Liver (tissue), 9 donors: ENCODE measurements around the gene RPTN. TPM values are rescaled to one million over a fixed set of nuclear protein-coding genes. Genes with fewer than 3 reads are reported as not detected.
A peak's percentile ranks its signal among the peaks of the same experiment; 100 is the strongest.

Source experiments
- DNase-seq: peaks from one replicate; pipeline ENCODE4 v3.0.0-alpha.2; 2017; ENCODE audit warnings: low spot score
- H3K27ac ChIP-seq, 2 donors: one replicate each; pipeline ENCODE4 v1.7.0; 2013; ENCODE audit warnings: inconsistent platforms in 2 of 2, low read length in 2 of 2, control low read depth in 1 of 2, low read depth in 1 of 2, mild to moderate bottlenecking in 1 of 2
- H3K27me3 ChIP-seq, 4 donors: one replicate each; pipeline versions ENCODE4 v1.6.1 to v1.7.0; 2013; ENCODE audit warnings: low read length in 3 of 4, inconsistent platforms in 1 of 4, mild to moderate bottlenecking in 1 of 4, moderate library complexity in 1 of 4; ENCODE audit not compliant: control insufficient read depth in 4 of 4, insufficient read depth in 4 of 4
- H3K36me3 ChIP-seq, 4 donors: one replicate each; pipeline versions ENCODE4 v1.6.1 to v1.7.0; 2013; ENCODE audit warnings: low read length in 3 of 4, mild to moderate bottlenecking in 3 of 4, low read depth in 1 of 4, moderate library complexity in 1 of 4; ENCODE audit not compliant: control insufficient read depth in 4 of 4, insufficient read depth in 3 of 4
- H3K4me1 ChIP-seq, 4 donors: one replicate each; pipeline versions ENCODE4 v1.6.1 to v1.7.0; 2013; ENCODE audit warnings: low read length in 3 of 4, mild to moderate bottlenecking in 3 of 4, moderate library complexity in 1 of 4; ENCODE audit not compliant: control insufficient read depth in 4 of 4, insufficient read depth in 4 of 4
- H3K4me3 ChIP-seq, 3 donors: one replicate each; pipeline versions ENCODE4 v1.6.1 to v1.7.0; 2013; ENCODE audit warnings: low read length in 3 of 3, control low read depth in 1 of 3, low read depth in 1 of 3, mild to moderate bottlenecking in 1 of 3
- H3K9ac ChIP-seq, 2 donors: one replicate each; pipeline ENCODE4 v1.7.0; 2013; ENCODE audit warnings: low read length in 2 of 2, mild to moderate bottlenecking in 2 of 2, moderate library complexity in 2 of 2, control low read depth in 1 of 2, low read depth in 1 of 2
- H3K9me3 ChIP-seq, 4 donors: one replicate each; pipeline versions ENCODE4 v1.6.1 to v1.7.0; 2013; ENCODE audit warnings: low read length in 3 of 4; ENCODE audit not compliant: control insufficient read depth in 4 of 4
- ATF3 ChIP-seq: IDR thresholded peaks from 2 replicates; pipeline ENCODE4 v1.6.1; 2016; ENCODE audit warnings: antibody characterized with exemption
- CTCF ChIP-seq: fragments of 150-350 bp; IDR thresholded peaks from 2 replicates; pipeline ENCODE4 v1.5.1; 2017; ENCODE audit warnings: improper control_type of control experiment, low read depth, low read length; ENCODE audit not compliant: missing input control
- EGR1 ChIP-seq, 2 donors: IDR thresholded peaks; 2 replicates each; pipeline ENCODE4 v1.6.1; 2016 to 2018; ENCODE audit warnings: antibody characterized with exemption in 2 of 2, low read depth in 2 of 2
- FOXA1 ChIP-seq: IDR thresholded peaks from 2 replicates; pipeline ENCODE4 v1.6.1; 2016; ENCODE audit warnings: antibody characterized with exemption
- FOXA2 ChIP-seq: IDR thresholded peaks from 2 replicates; pipeline ENCODE4 v1.6.1; 2016; ENCODE audit warnings: antibody characterized with exemption
- GABPA ChIP-seq, 2 donors: IDR thresholded peaks in 1 of 2; conservative IDR thresholded peaks in 1 of 2; 2 replicates each; pipeline ENCODE4 v1.6.1; 2016; ENCODE audit warnings: antibody characterized with exemption in 2 of 2, mild to moderate bottlenecking in 1 of 2, moderate library complexity in 1 of 2
- HNF4A ChIP-seq, 2 donors: conservative IDR thresholded peaks; 2 replicates each; pipeline ENCODE4 v1.6.1; 2016; ENCODE audit warnings: antibody characterized with exemption in 2 of 2, mild to moderate bottlenecking in 2 of 2
- HNF4G ChIP-seq: IDR thresholded peaks from 2 replicates; pipeline ENCODE4 v1.6.1; 2016; ENCODE audit warnings: antibody characterized with exemption
- JUND ChIP-seq, 2 donors: IDR thresholded peaks; 2 replicates each; pipeline ENCODE4 v1.6.1; 2016; ENCODE audit warnings: antibody characterized with exemption in 2 of 2
- MAX ChIP-seq: IDR thresholded peaks from 2 replicates; pipeline ENCODE4 v1.6.1; 2016; ENCODE audit warnings: antibody characterized with exemption
- NR2F2 ChIP-seq: IDR thresholded peaks from 2 replicates; pipeline ENCODE4 v1.6.1; 2016; ENCODE audit warnings: antibody characterized with exemption
- REST ChIP-seq: IDR thresholded peaks from 2 replicates; pipeline ENCODE4 v1.6.1; 2016; ENCODE audit warnings: antibody characterized with exemption, mild to moderate bottlenecking
- RXRA ChIP-seq, 2 donors: IDR thresholded peaks; 2 replicates each; pipeline ENCODE4 v1.6.1; 2017 to 2018; ENCODE audit warnings: antibody characterized with exemption in 2 of 2, mild to moderate bottlenecking in 1 of 2
- SP1 ChIP-seq: IDR thresholded peaks from 2 replicates; pipeline ENCODE4 v1.6.1; 2018; ENCODE audit warnings: antibody characterized with exemption, mild to moderate bottlenecking
- TAF1 ChIP-seq: conservative IDR thresholded peaks from 2 replicates; pipeline ENCODE4 v1.6.1; 2016; ENCODE audit warnings: antibody characterized with exemption, mild to moderate bottlenecking
- YY1 ChIP-seq: IDR thresholded peaks from 2 replicates; pipeline ENCODE4 v1.6.1; 2016; ENCODE audit warnings: antibody characterized with exemption, mild to moderate bottlenecking
- ZBTB33 ChIP-seq: IDR thresholded peaks from 2 replicates; pipeline ENCODE4 v1.6.1; 2016; ENCODE audit warnings: antibody characterized with exemption
- WGBS: extraction: QIAGEN DNeasy Blood & Tissue Kit; methylation state at CpG from one replicate; pipeline ENCODE4 v1.1.7; 2013; 5-methylcytosine and 5-hydroxymethylcytosine counted together
- polyA plus RNA-seq, 2 donors: library from polyadenylated mRNA; stranded (reverse) in 1 of 2; unstranded in 1 of 2; fragments of 200-250 nt in 1 of 2; fragments of >200 nt in 1 of 2; fragmentation: Nextera tagmentation in 1 of 2; extraction: Ambion mirVana in 1 of 2; gene quantifications; one replicate each; pipeline versions ENCODE4 v1.2.1 to v1.2.3, GENCODE V29; 2013 to 2015
- total RNA-seq, 2 donors: library from RNA; depleted of rRNA; stranded (reverse); fragments of >200 nt; gene quantifications; one replicate each; pipeline ENCODE4 v1.2.3, GENCODE V29; 2014
- donor health status: healthy.
- donor health status: healthy.
- donor health status: healthy.
- donor health status: healthy.
- donor health status: healthy.

The RPTN gene
- total and polyA plus RNA-seq, 4 donors: not detected

- TF ChIP-seq SP1 (no peak), FOXA2 (no peak), RXRA (IDR thresholded peaks at IDR 0.05) (no peak), CTCF (no peak), EGR1 (IDR thresholded peaks at IDR 0.05; ENCODE audit: low read depth in 2 of 2) (no peak), YY1 (no peak), GABPA (IDR thresholded peaks at IDR 0.05 in 1 of 2, conservative IDR thresholded peaks at IDR 0.05 in 1 of 2) (no peak), FOXA1 (no peak), HNF4G (no peak), TAF1 (no peak), HNF4A (conservative IDR thresholded peaks at IDR 0.05) (no peak), ZBTB33 (no peak)
- DNase-seq: no peak
- Histone ChIP-seq H3K27me3 (peaks cover 0 to 26% (median 15%) of the 10 kb centered on the region in 4 donors), H3K9ac (no peak overlapping the region), H3K27ac (no peak overlapping the region), H3K9me3 (no peaks in the 10 kb centered on the region), H3K4me3 (peak overlapping the region in 1 of 3 donors; percentile 14), H3K36me3 (no peaks in the 10 kb centered on the region), H3K4me1 (peaks cover 4 to 49% (median 37%) of the 10 kb centered on the region in 4 donors)
- 7% methylated on average over 15 of the region's 15 CpGs for WGBS
Measured at GRCh38 chr1:152109998-152110294, 49.1 kb downstream of the RPTN start.

- Histone ChIP-seq H3K4me1 (peaks cover 4 to 49% (median 37%) of the 10 kb centered on the region in 4 donors), H3K36me3 (no peaks in the 10 kb centered on the region), H3K9me3 (no peaks in the 10 kb centered on the region), H3K4me3 (peak overlapping the region in 1 of 3 donors; percentile 14), H3K27me3 (peaks cover 0 to 30% (median 12%) of the 10 kb centered on the region in 4 donors), H3K9ac (no peak overlapping the region), H3K27ac (no peak overlapping the region)
- 9% methylated on average over 31 of the region's 31 CpGs for WGBS
- TF ChIP-seq FOXA2 (no peak), RXRA (IDR thresholded peaks at IDR 0.05) (no peak), GABPA (IDR thresholded peaks at IDR 0.05 in 1 of 2, conservative IDR thresholded peaks at IDR 0.05 in 1 of 2) (no peak), NR2F2 (no peak), FOXA1 (no peak), MAX (no peak), HNF4A (conservative IDR thresholded peaks at IDR 0.05) (no peak), JUND (IDR thresholded peaks at IDR 0.05) (no peak), REST (no peak), ATF3 (no peak), HNF4G (no peak), TAF1 (no peak), EGR1 (IDR thresholded peaks at IDR 0.05; ENCODE audit: low read depth in 2 of 2) (no peak), YY1 (no peak), ZBTB33 (no peak)
- no peak for DNase-seq
Measured at GRCh38 chr1:152109231-152109997, 49.6 kb downstream of the RPTN start.
